Measurements from ENCODE around the gene MTHFSD. TPM values are rescaled to one million over a fixed set of nuclear protein-coding genes. Genes with fewer than 3 reads are reported as not detected.

Gene MTHFSD
- total and polyA plus RNA-seq, 2 donors (not counting 3 experiments of a cell fraction or from before 2014, with no cell fraction given) = 16.7 to 21.1 TPM

- Histone ChIP-seq H3K9ac (replicated peaks; ENCODE audit: extremely low read depth, insufficient read depth, low read length) (no peak overlapping the region), H3K9me1 (replicated peaks; ENCODE audit: control insufficient read depth, extremely low read depth, insufficient read depth, low read length) (no peaks in the 10 kb centered on the region), H3K36me3 (ENCODE audit: control insufficient read depth in 2 of 2, extremely low read depth in 1 of 2, insufficient read depth in 2 of 2, low read length in 2 of 2) (peaks cover 3 to 44% of the 10 kb centered on the region in 2 experiments), H3K4me2 (ENCODE audit: insufficient read depth, low read length) (no peak overlapping the region), H3K79me2 (ENCODE audit: control insufficient read depth, insufficient read depth, low read length) (no peaks in the 10 kb centered on the region), H3K27ac (ENCODE audit: insufficient read depth, low read depth, low read length) (no peak overlapping the region), H3K4me1 (ENCODE audit: control insufficient read depth, extremely low read depth, insufficient read depth, low read length) (no peaks in the 10 kb centered on the region), H3K9me3 (replicated peaks; ENCODE audit: control insufficient read depth, insufficient read depth, low read length) (no peaks in the 10 kb centered on the region), H3K27me3 (ENCODE audit: control insufficient read depth in 2 of 2, insufficient read depth in 2 of 2, low read length in 2 of 2) (no peaks in the 10 kb centered on the region), H4K20me1 (replicated peaks; ENCODE audit: control insufficient read depth, extremely low read depth, insufficient read depth, low read length) (no peaks in the 10 kb centered on the region), H2AFZ (ENCODE audit: low read depth, low read length) (no peak overlapping the region), H3K4me3 (replicated peaks in 1 of 3; ENCODE audit: insufficient read depth in 1 of 3, low read depth in 1 of 3, low read length in 3 of 3) (no peak overlapping the region)
- TF ChIP-seq MYC (IDR thresholded peaks at IDR 0.05; ENCODE audit: low read depth, low read length) (no peak), MAX (IDR thresholded peaks at IDR 0.05; ENCODE audit: insufficient read depth, insufficient read length) (no peak), EZH2 (IDR thresholded peaks at IDR 0.05; ENCODE audit: borderline replicate concordance, low read depth, low read length, severe bottlenecking) (no peak), JUN (IDR thresholded peaks at IDR 0.05; ENCODE audit: borderline replicate concordance, insufficient read depth, insufficient read length, low read depth) (no peak), FOS (IDR thresholded peaks at IDR 0.05; ENCODE audit: borderline replicate concordance, insufficient read depth, low read length) (no peak), POLR2AphosphoS5 (IDR thresholded peaks at IDR 0.05; ENCODE audit: insufficient read depth, low read depth, low read length) (no peak), CTCF (IDR thresholded peaks at IDR 0.05; ENCODE audit: extremely low read depth in 1 of 2, insufficient read depth in 1 of 2, low read depth in 1 of 2, low read length in 2 of 2) (no peak), POLR2A (IDR thresholded peaks at IDR 0.05; ENCODE audit: low read depth, low read length) (no peak), GATA2 (IDR thresholded peaks at IDR 0.05; ENCODE audit: insufficient read depth, insufficient read length, low read depth, low read length) (no peak)
- intact Hi-C loops (cut with micrococcal nuclease) = no loop called here
- dilution Hi-C loops (cut with MboI; ENCODE audit: extremely low pct_ligation_motif_present, low sequenced_read_pairs) = no loop called here
- no peak for FAIRE-seq
- ChIA-PET POLR2A (no interaction called here), CTCF (no interaction called here)
- no peak for DNase-seq (ENCODE audit: low read depth, low spot score)
- BruUV-seq (replicated peaks) = no TSS peak
Measured at GRCh38 chr16:86540894-86541293, 14.1 kb downstream of the MTHFSD start.
